H1 (cell line): Measurements from ENCODE around the gene FMNL1. TPM values are rescaled to one million over a fixed set of nuclear protein-coding genes. Genes with fewer than 3 reads are reported as not detected.

Experiments used
- CTCF ChIA-PET: fragments of 300-600 bp; sonication (Branson Sonifier 250); formaldehyde crosslinking; loops from one replicate; lab custom pipeline; 2021; ENCODE audit not compliant: partially characterized antibody; lab: Charles Lee
- POLR2A ChIA-PET: fragments of 300-600 bp; sonication (Branson Sonifier 250); formaldehyde crosslinking; loops from one replicate; lab custom pipeline; 2021; ENCODE audit warnings: inconsistent platforms; ENCODE audit not compliant: partially characterized antibody; lab: Charles Lee
- DNase-seq, 2 experiments: peaks; one replicate each; pipeline versions ENCODE4 v3.0.0 to v3.0.0-alpha.2; 2010 to 2022; ENCODE audit warnings: low spot score in 2 of 2, low read depth in 1 of 2, mixed read lengths in 1 of 2
- FAIRE-seq: peaks from 2 replicates; lab custom pipeline; 2011; peaks lifted over from hg19 to GRCh38; lab: Jason Lieb, UNC
- H2AFZ ChIP-seq: 2 replicates; pipeline ENCODE4 v1.8.1; 2012; ENCODE audit warnings: low read length, inconsistent platforms
- H2AK5ac ChIP-seq: 2 replicates; pipeline ENCODE4 v1.6.1; 2013; ENCODE audit warnings: low read depth, low read length
- H2BK120ac ChIP-seq: replicated peaks from 2 replicates; pipeline ENCODE3; 2013; ENCODE audit warnings: low read depth, low read length, inconsistent platforms
- H2BK12ac ChIP-seq: 2 replicates; pipeline ENCODE4 v1.6.1; 2013; ENCODE audit warnings: low read depth, low read length
- H2BK15ac ChIP-seq: 2 replicates; pipeline ENCODE4 v1.6.1; 2013; ENCODE audit warnings: low read length
- H2BK20ac ChIP-seq: 2 replicates; pipeline ENCODE4 v1.6.1; 2013; ENCODE audit warnings: low read length
- H2BK5ac ChIP-seq: 2 replicates; pipeline ENCODE4 v1.6.1; 2013; ENCODE audit warnings: low read depth, low read length
- H3K14ac ChIP-seq: 2 replicates; pipeline ENCODE4 v1.6.1; 2013; ENCODE audit warnings: inconsistent platforms; ENCODE audit not compliant: insufficient read length
- H3K18ac ChIP-seq: 2 replicates; pipeline ENCODE4 v1.6.1; 2013; ENCODE audit warnings: low read length; ENCODE audit errors: extremely low read depth
- H3K23ac ChIP-seq: 2 replicates; pipeline ENCODE4 v1.6.1; 2013; ENCODE audit warnings: inconsistent platforms; ENCODE audit not compliant: insufficient read length
- H3K23me2 ChIP-seq: 2 replicates; pipeline ENCODE4 v1.6.1; 2013; ENCODE audit warnings: low read depth, low read length
- H3K27ac ChIP-seq: 2 replicates; pipeline ENCODE4 v1.6.1; 2011; ENCODE audit warnings: low read depth, low read length, inconsistent platforms
- H3K27me3 ChIP-seq, 4 experiments: replicated peaks in 1 of 4; 1 replicate in 1 of 4; 2 replicates in 3 of 4; pipeline versions ENCODE4 v1.6.1 to v1.8.1; 2011 to 2013; ENCODE audit warnings: low read length in 3 of 4, mild to moderate bottlenecking in 3 of 4, inconsistent platforms in 2 of 4, mixed read lengths in 2 of 4, moderate library complexity in 1 of 4; ENCODE audit not compliant: control insufficient read depth in 3 of 4, insufficient read depth in 3 of 4; ENCODE audit errors: extremely low read depth in 1 of 4
- H3K36me3 ChIP-seq, 4 experiments: 2 replicates each; pipeline versions ENCODE4 v1.6.1 to v1.8.1; 2011 to 2013; ENCODE audit warnings: mild to moderate bottlenecking in 4 of 4, low read length in 3 of 4, moderate library complexity in 2 of 4, control low read depth in 1 of 4, inconsistent platforms in 1 of 4; ENCODE audit not compliant: insufficient read depth in 4 of 4, control insufficient read depth in 2 of 4
- H3K4ac ChIP-seq: replicated peaks from 2 replicates; pipeline ENCODE3; 2013; ENCODE audit warnings: low read length, low read depth, mixed read lengths, inconsistent platforms; ENCODE audit not compliant: insufficient read length
- H3K4me1 ChIP-seq, 4 experiments: replicated peaks in 1 of 4; 1 replicate in 1 of 4; 2 replicates in 3 of 4; pipeline versions ENCODE4 v1.6.1 to v1.8.1; 2011 to 2013; ENCODE audit warnings: low read length in 3 of 4, inconsistent platforms in 2 of 4, mixed read lengths in 1 of 4; ENCODE audit not compliant: insufficient read depth in 4 of 4, control insufficient read depth in 3 of 4
- H3K4me2 ChIP-seq, 2 experiments: 2 replicates each; pipeline versions ENCODE4 v1.6.1 to v1.8.1; 2011 to 2013; ENCODE audit warnings: low read depth in 2 of 2, low read length in 2 of 2, control low read depth in 1 of 2, inconsistent platforms in 1 of 2, mild to moderate bottlenecking in 1 of 2; ENCODE audit not compliant: insufficient read depth in 1 of 2
- H3K4me3 ChIP-seq, 4 experiments: fragments of 200-600, 300-600 bp in 1 of 4; sonication (generic), shearing (Covaris generic), sonication (Bioruptor Twin) in 1 of 4; 2 replicates each; pipeline versions ENCODE4 v1.5.1 to v1.8.1; 2011 to 2016; ENCODE audit warnings: low read length in 4 of 4, low read depth in 3 of 4, control low read depth in 2 of 4, inconsistent platforms in 2 of 4, mild to moderate bottlenecking in 2 of 4, mixed read lengths in 1 of 4, moderate library complexity in 1 of 4; ENCODE audit not compliant: insufficient read depth in 2 of 4; ENCODE audit errors: extremely low read depth in 1 of 4
- H3K56ac ChIP-seq: replicated peaks from 2 replicates; pipeline ENCODE3; 2013; ENCODE audit warnings: low read depth, mild to moderate bottlenecking, mixed read lengths, low read length, inconsistent platforms; ENCODE audit not compliant: insufficient read length
- H3K79me1 ChIP-seq: 2 replicates; pipeline ENCODE4 v1.6.1; 2013; ENCODE audit warnings: low read depth, low read length, control low read depth
- H3K79me2 ChIP-seq, 2 experiments: 2 replicates each; pipeline versions ENCODE4 v1.6.1 to v1.8.1; 2012 to 2013; ENCODE audit warnings: low read length in 2 of 2, mild to moderate bottlenecking in 2 of 2, inconsistent platforms in 1 of 2; ENCODE audit not compliant: insufficient read depth in 2 of 2, control insufficient read depth in 1 of 2
- H3K9ac ChIP-seq, 4 experiments: replicated peaks in 1 of 4; 1 replicate in 1 of 4; 2 replicates in 3 of 4; pipeline versions ENCODE4 v1.6.1 to v1.8.1; 2011 to 2013; ENCODE audit warnings: low read depth in 3 of 4, low read length in 3 of 4, control low read depth in 2 of 4, mild to moderate bottlenecking in 2 of 4, moderate library complexity in 2 of 4, inconsistent platforms in 1 of 4; ENCODE audit errors: extremely low read depth in 1 of 4
- H3K9me3 ChIP-seq, 2 experiments: 2 replicates each; pipeline versions ENCODE4 v1.6.1 to v1.8.1; 2012 to 2013; ENCODE audit warnings: mild to moderate bottlenecking in 2 of 2, moderate library complexity in 2 of 2, control low read depth in 1 of 2, inconsistent platforms in 1 of 2, low read depth in 1 of 2, low read length in 1 of 2, mixed read lengths in 1 of 2; ENCODE audit not compliant: insufficient read depth in 2 of 2
- H4K20me1 ChIP-seq, 2 experiments: replicated peaks in 1 of 2; 2 replicates each; pipeline versions ENCODE3 to v1.8.1; 2011 to 2013; ENCODE audit warnings: inconsistent platforms in 2 of 2, low read length in 2 of 2, mild to moderate bottlenecking in 1 of 2; ENCODE audit not compliant: insufficient read depth in 2 of 2, control insufficient read depth in 1 of 2
- H4K5ac ChIP-seq: 2 replicates; pipeline ENCODE4 v1.6.1; 2013; ENCODE audit warnings: low read length, low read depth, mixed read lengths, inconsistent platforms; ENCODE audit not compliant: insufficient read length
- H4K8ac ChIP-seq: 2 replicates; pipeline ENCODE4 v1.8.0; 2013; ENCODE audit warnings: mild to moderate bottlenecking, moderate library complexity, low read length, inconsistent platforms; ENCODE audit not compliant: insufficient read depth; ENCODE audit errors: extremely low read depth
- H4K91ac ChIP-seq: replicated peaks from 2 replicates; pipeline ENCODE3; 2013; ENCODE audit warnings: low read length, mixed read lengths, inconsistent platforms; ENCODE audit not compliant: insufficient read length
- BRCA1 ChIP-seq: IDR thresholded peaks from 2 replicates; pipeline ENCODE4 v1.6.1; 2012; ENCODE audit warnings: low read depth, low read length, improper control_type of control experiment
- CEBPB ChIP-seq: IDR thresholded peaks from 2 replicates; pipeline ENCODE4 v1.6.1; 2012; ENCODE audit warnings: low read depth, low read length
- EZH2 ChIP-seq: fragments of 200-600 bp; sonication (generic); IDR thresholded peaks from 2 replicates; pipeline ENCODE4 v1.7.1; 2012; ENCODE audit warnings: low read depth, mild to moderate bottlenecking, moderate library complexity, low read length, inconsistent platforms; ENCODE audit not compliant: severe bottlenecking
- FOSL1 ChIP-seq: IDR thresholded peaks from 2 replicates; pipeline ENCODE4 v1.6.1; 2011; ENCODE audit warnings: mild to moderate bottlenecking, low read depth, low read length, moderate library complexity; ENCODE audit not compliant: insufficient read depth
- KDM1A ChIP-seq: fragments of 200-600, 300-600 bp; sonication (generic); IDR thresholded peaks from 2 replicates; pipeline ENCODE4 v1.7.1; 2016; ENCODE audit warnings: mild to moderate bottlenecking, low read length, borderline replicate concordance
- NANOG ChIP-seq: IDR thresholded peaks from 2 replicates; pipeline ENCODE4 v1.6.1; 2011; ENCODE audit warnings: low read length, low read depth, mild to moderate bottlenecking, inconsistent platforms; ENCODE audit not compliant: insufficient read depth, poor library complexity, severe bottlenecking
- SIN3A ChIP-seq, 2 experiments: IDR thresholded peaks in 1 of 2; conservative IDR thresholded peaks in 1 of 2; 2 replicates each; pipeline ENCODE4 v1.6.1; 2011 to 2012; ENCODE audit warnings: low read length in 2 of 2, improper control_type of control experiment in 1 of 2, low read depth in 1 of 2, mild to moderate bottlenecking in 1 of 2
- SIX5 ChIP-seq: IDR thresholded peaks from 2 replicates; pipeline ENCODE4 v1.6.1; 2011; ENCODE audit warnings: mild to moderate bottlenecking, low read depth, low read length
- SUZ12 ChIP-seq: fragments of 200-600 bp; sonication (generic); IDR thresholded peaks from 2 replicates; pipeline ENCODE4 v1.6.1; 2012; ENCODE audit warnings: mild to moderate bottlenecking, inconsistent platforms, low read length, moderate library complexity, mixed read lengths
- WGBS, 2 experiments: shearing (Covaris generic) in 1 of 2; methylation state at CpG; one replicate each; pipeline versions ENCODE4 v1.1.6 to v1.1.7; 2013 to 2015; ENCODE audit warnings: low lambda C conversion rate in 2 of 2, mixed read lengths in 2 of 2, inconsistent platforms in 1 of 2, low coverage in 1 of 2, missing lambda C conversion rate in 1 of 2; ENCODE audit not compliant: insufficient replicate concordance in 2 of 2, insufficient coverage in 1 of 2, insufficient read length in 1 of 2; ENCODE audit errors: extremely low coverage in 1 of 2, missing lambda C conversion rate in 1 of 2; 5-methylcytosine and 5-hydroxymethylcytosine counted together
- polyA plus RNA-seq, 7 experiments: library from polyadenylated mRNA; depleted of rRNA in 3 of 7; stranded (reverse) in 5 of 7; unstranded in 2 of 7; fragments of >200 nt in 5 of 7; fragments of 200-250 nt in 2 of 7; gene quantifications; 1 replicate in 5 of 7; 2 replicates in 1 of 7; 4 replicates in 1 of 7; pipeline versions ENCODE4 v1.2.1 to v1.2.3, GENCODE V29; 2011 to 2013; ENCODE audit warnings: missing spikeins in 2 of 7, mixed read lengths in 2 of 7
- total RNA-seq: library from RNA; stranded (reverse); fragmentation: NEBNext Ultra II Directional; extraction: Animal tissue kit (Norgen Biotek cat#: 25700); gene quantifications from 2 replicates; pipeline ENCODE4 v1.2.1, GENCODE V29; 2021
- TF ChIP-seq, protein P1 (sequence below): IDR thresholded peaks from 2 replicates; pipeline ENCODE4 v1.6.1; 2012; ENCODE audit warnings: inconsistent platforms

Gene FMNL1
- total and polyA plus RNA-seq, 2 of the 8 experiments (the other 6 are each of a cell fraction or from before 2014, with no cell fraction given) = 2.5 to 8.6 TPM

DNA sequence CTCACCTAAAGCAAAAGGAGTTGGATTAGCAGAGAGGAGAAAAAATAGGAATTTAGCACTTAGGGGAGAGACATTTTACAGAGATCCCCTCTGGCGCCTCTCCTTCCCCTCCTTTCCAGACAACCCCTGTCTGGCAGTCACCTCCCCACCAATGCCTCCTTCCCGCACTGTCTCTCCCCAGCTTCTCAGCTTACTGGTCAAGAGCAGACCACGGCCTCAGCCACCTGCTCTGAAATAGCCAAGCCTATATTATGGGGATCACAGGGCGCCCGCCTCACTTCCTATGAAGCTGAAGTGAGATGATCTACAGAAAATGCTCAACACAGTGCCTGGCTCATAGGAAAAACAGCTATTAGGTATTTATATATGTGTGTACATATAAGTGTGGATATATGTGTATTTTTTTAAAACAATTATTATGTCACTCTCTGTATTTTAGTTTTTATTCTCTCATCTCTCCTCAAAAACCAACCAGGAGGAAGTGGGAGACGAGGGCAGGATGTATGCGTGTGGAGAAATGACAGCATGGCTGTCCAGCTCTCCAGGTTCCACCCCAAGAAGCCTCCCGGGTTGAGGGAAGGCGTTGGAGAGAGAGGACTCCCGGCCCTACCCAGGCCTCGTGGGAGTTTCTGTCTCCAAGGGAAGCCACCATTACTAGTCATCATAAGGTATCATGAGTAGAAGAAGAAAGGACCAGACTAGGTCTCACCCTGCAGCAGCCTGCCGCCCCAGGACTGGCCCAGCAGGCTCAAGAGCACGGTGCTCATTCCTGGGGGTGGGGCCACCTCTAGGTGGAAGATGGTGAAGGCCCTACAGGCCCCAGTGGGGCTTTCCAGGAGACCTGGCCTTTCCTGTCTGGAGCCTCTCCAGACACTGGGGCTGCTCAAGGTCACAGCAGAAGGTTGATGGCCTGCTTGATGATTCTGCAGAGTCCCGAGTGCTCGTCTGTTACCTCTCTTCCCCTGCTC is 67.9 kb downstream of the FMNL1 start:
- ChIA-PET CTCF (interaction anchor here (1.4 to 29.1 kb wide), 4 partner anchors 12 to 101 kb away, joined by 3 to 579 read pairs (median 66); no protein-coding TSS in a partner anchor), POLR2A (interaction anchor here (1.2 kb wide), 2 partner anchors 24 to 128 kb away, joined by 3 to 4 read pairs; partner anchors contain the start of gene HEXIM2)
- DNase-seq = no peak
- Histone ChIP-seq H3K79me1 (peaks cover 11% of the 10 kb centered on the region), H4K8ac (no peak overlapping the region), H2AFZ (no peak overlapping the region), H3K4ac (no peak overlapping the region), H3K4me3 (no peak overlapping the region), H3K9ac (no peak overlapping the region), H4K5ac (no peak overlapping the region), H3K4me1 (peaks cover 0 to 5% (median 0%) of the 10 kb centered on the region in 4 experiments; a peak in 1 of 7 replicates), H3K27me3 (no peaks in the 10 kb centered on the region), H2AK5ac (no peak overlapping the region), H2BK20ac (no peak overlapping the region), H3K79me2 (no peaks in the 10 kb centered on the region), H3K9me3 (no peaks in the 10 kb centered on the region), H2BK5ac (no peak overlapping the region), H3K18ac (no peak overlapping the region), H3K23me2 (no peaks in the 10 kb centered on the region), H4K91ac (no peak overlapping the region), H3K36me3 (peaks cover 0 to 5% (median 4%) of the 10 kb centered on the region in 4 experiments; a peak in 2 of 8 replicates), H2BK120ac (no peak overlapping the region), H3K27ac (no peak overlapping the region), H3K14ac (no peak overlapping the region), H4K20me1 (peaks cover 3 to 4% of the 10 kb centered on the region in 2 experiments), H2BK15ac (no peak overlapping the region), H3K4me2 (no peak overlapping the region), H2BK12ac (no peak overlapping the region), H3K23ac (no peak overlapping the region), H3K56ac (no peak overlapping the region)
- FAIRE-seq = no peak
- 92% methylated on average over 15 of the region's 15 CpGs; no CpG with 5 or more reads in 1 of the 2 experiments for WGBS, 2 experiments
- TF ChIP-seq KDM1A = no peak
- TF ChIP-seq CEBPB = no peak
- no peak for TF ChIP-seq NANOG
- TF ChIP-seq FOSL1 = no peak
- TF ChIP-seq SUZ12 = no peak
- no peak for TF ChIP-seq SIN3A (conservative IDR thresholded peaks at IDR 0.05 in 1 of 2, IDR thresholded peaks at IDR 0.05 in 1 of 2; ENCODE audit: low read depth in 1 of 2, low read length in 2 of 2)
- TF ChIP-seq SIX5 = no peak
- TF ChIP-seq, protein P1, sequence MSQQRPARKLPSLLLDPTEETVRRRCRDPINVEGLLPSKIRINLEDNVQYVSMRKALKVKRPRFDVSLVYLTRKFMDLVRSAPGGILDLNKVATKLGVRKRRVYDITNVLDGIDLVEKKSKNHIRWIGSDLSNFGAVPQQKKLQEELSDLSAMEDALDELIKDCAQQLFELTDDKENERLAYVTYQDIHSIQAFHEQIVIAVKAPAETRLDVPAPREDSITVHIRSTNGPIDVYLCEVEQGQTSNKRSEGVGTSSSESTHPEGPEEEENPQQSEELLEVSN = no peak
- TF ChIP-seq EZH2 = no peak
- TF ChIP-seq BRCA1 = no peak
